ENCODE measurements around the gene CLDN9. TPM values are rescaled to one million over a fixed set of nuclear protein-coding genes. Genes with fewer than 3 reads are reported as not detected.

The CLDN9 gene
- total RNA-seq, 1 donor from 2014 or later, result 3.5 TPM

DNA sequence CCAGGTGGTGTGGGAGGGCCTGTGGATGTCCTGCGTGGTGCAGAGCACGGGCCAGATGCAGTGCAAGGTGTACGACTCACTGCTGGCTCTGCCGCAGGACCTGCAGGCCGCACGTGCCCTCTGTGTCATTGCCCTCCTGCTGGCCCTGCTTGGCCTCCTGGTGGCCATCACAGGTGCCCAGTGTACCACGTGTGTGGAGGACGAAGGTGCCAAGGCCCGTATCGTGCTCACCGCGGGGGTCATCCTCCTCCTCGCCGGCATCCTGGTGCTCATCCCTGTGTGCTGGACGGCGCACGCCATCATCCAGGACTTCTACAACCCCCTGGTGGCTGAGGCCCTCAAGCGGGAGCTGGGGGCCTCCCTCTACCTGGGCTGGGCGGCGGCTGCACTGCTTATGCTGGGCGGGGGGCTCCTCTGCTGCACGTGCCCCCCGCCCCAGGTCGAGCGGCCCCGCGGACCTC lies 798 bp downstream of the CLDN9 start:
- H3K4me3 ChIP-seq (ENCODE audit: low read depth, low read length), result no peak overlapping the region
- TF ChIP-seq, protein P1, sequence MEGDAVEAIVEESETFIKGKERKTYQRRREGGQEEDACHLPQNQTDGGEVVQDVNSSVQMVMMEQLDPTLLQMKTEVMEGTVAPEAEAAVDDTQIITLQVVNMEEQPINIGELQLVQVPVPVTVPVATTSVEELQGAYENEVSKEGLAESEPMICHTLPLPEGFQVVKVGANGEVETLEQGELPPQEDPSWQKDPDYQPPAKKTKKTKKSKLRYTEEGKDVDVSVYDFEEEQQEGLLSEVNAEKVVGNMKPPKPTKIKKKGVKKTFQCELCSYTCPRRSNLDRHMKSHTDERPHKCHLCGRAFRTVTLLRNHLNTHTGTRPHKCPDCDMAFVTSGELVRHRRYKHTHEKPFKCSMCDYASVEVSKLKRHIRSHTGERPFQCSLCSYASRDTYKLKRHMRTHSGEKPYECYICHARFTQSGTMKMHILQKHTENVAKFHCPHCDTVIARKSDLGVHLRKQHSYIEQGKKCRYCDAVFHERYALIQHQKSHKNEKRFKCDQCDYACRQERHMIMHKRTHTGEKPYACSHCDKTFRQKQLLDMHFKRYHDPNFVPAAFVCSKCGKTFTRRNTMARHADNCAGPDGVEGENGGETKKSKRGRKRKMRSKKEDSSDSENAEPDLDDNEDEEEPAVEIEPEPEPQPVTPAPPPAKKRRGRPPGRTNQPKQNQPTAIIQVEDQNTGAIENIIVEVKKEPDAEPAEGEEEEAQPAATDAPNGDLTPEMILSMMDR (conservative IDR thresholded peaks at IDR 0.05; ENCODE audit: low read depth, low read length), result no peak
- no peak for DNase-seq (ENCODE audit: low read depth)

DNA sequence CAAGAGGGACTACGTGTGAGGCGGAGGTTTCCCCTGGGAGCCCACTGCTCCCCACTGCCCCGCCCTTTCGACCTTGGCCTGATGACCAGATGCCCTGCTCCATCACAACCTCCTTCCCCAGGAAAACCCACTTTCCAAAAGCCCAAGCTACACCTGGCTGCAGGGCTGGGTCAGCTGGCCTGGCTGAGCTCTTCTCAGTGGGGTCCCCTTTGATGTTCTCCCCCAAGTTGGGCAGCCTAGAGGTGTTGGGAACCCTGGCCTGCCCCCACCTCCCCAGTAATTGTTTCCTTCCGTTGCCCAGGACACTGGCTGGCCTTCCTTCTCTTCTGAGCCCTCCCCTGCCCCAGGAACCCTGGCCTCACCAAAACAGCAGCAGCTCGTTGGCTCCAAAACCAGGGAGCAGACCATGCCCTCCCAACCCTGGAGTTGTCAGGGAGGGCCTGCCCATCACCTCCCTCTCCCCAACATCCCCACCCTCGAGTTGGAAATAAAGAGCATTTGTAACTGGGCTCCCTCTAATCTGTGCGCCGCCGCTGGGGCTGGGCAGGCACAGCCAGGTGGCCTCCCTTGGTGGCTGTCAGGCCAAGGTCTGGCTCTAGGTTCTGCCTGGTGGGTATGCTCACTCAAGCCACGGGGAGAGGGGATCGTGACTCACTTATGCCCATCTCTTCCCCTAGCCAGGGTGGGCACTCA lies 1.4 kb downstream of the CLDN9 start:
- DNase-seq (ENCODE audit: low read depth), result no peak
- TF ChIP-seq, protein P1 (conservative IDR thresholded peaks at IDR 0.05; ENCODE audit: low read depth, low read length), result no peak
- no peak overlapping the region for H3K4me3 ChIP-seq (ENCODE audit: low read depth, low read length)

DNA sequence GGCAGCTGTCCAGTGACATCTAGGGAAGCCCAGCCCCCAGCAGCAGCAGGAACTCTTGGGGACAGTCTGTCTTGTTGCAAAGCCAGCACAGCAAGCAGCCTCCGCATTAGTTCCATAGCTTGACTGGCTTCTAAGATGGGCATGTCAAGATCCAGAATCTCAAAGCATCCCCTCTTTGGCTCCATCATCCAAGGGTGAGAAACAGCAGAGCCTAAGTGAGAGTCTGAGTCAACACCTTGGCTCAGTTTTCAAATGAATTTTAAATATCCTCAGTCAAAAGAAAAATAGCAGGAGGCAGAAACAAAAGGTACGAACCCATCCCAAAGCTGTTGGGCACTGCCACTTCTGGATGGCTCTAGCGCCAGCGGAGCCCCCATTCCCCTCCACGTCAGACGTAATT lies 2.2 kb downstream of the CLDN9 start:
- TF ChIP-seq, protein P1 (conservative IDR thresholded peaks at IDR 0.05; ENCODE audit: low read depth, low read length), result no peak
- H3K4me3 ChIP-seq (ENCODE audit: low read depth, low read length), result no peak overlapping the region
- no peak for DNase-seq (ENCODE audit: low read depth)

DNA sequence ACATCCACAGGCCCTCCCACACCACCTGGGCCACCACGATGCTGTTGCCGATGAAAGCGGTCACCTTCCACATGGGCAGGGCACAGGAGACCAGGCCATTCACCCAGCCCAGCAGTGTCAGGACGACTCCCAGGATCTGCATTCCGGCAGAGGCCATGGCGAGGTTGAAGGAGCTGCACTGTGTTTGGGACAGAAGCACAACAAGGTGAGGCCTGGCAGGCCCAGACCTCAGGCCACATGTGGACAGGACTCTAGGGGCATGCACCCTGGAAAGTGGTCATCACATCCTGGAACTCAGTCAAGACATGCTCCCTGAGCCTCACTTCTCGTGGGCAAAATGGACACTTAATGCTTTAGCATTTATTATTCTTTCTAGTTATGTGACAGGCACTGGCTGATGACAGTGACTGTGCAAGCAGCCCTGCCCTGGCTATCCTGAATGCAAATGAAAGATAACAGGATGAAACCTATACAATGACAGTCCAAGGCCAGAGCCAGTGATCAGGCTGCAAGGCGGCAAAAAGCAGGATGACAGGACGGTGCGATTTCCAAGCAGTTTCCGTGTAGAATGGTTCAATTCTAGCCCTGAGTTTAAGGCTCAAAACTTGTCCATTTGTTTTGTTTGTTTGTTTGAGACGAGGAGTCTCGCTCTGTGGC lies 3.3 kb downstream of the CLDN9 start:
- H3K4me3 ChIP-seq (ENCODE audit: low read depth, low read length), result no peak overlapping the region
- TF ChIP-seq, protein P1 (conservative IDR thresholded peaks at IDR 0.05; ENCODE audit: low read depth, low read length), result no peak
- DNase-seq (ENCODE audit: low read depth), result no peak

DNA sequence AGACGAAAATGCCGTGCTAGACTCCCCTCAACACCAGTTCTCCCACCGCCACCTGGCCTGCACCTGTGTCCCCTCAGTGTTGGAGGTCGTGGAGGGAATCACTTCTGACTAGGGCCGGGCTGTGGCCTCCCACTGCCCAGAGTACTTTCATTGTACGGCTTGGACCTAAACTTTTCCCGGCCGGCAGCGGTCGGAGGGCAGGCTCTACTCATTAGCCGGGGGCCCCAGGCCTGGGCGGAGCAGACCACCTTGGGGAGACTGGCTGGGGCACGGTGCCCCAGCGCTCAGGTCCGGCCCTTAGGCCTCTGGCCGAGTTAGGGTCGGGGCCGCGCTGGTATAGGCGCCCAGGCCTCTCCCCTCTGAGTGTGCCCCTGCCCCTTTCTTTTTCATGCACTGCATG lies 4.6 kb downstream of the CLDN9 start:
- TF ChIP-seq, protein P1 (conservative IDR thresholded peaks at IDR 0.05; ENCODE audit: low read depth, low read length), result no peak
- H3K4me3 ChIP-seq (ENCODE audit: low read depth, low read length), result no peak overlapping the region
- DNase-seq (ENCODE audit: low read depth), result no peak

DNA sequence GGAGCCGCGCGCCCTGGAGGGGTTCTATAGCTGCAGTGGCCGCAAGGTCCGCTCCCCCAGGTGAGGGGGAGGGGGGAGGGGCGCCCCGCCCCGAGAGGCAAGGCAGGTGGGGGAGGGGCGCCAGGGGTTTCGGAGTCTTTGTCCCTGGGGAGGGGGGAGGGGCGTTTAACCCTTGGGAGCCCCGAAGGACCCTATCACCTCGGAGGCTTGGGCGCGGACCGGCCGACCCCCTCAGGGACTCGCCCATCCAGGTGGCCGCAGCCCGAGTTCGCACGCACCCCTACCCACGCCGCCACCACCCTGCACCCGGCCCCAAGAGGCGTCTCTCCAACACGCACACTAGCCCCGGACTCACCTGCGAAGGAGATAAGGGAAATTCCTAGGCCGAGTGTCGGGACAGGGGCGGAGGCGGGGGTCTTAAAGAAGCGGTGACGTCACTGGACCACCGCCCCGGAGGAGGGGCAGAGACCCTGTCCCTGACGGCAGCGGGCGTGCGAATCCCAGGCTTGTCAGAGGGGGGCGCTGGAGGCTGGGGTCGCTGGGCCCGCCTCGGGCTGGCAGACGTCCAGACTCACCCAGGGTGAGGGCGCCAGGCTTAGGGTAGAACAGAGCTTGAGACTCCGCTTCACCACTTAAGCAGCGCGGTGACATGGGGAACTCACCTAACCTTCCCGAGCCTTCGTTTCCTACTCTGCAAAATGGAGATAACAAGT lies 5.2 kb downstream of the CLDN9 start, which contains the start of gene CLDN6:
Gene CLDN6 (minus strand): TSS at position 390 of the 713 bp plus-strand sequence. CDS start 2,162 bp downstream, outside the sequence.
- TF ChIP-seq, protein P1 (conservative IDR thresholded peaks at IDR 0.05; ENCODE audit: low read depth, low read length), result peak; percentile 43
- no peak within 1 kb of the TSS for H3K4me3 ChIP-seq (ENCODE audit: low read depth, low read length)
- DNase-seq (ENCODE audit: low read depth), result no peak
